ENCODE measurements around the gene THRSP.

DNA sequence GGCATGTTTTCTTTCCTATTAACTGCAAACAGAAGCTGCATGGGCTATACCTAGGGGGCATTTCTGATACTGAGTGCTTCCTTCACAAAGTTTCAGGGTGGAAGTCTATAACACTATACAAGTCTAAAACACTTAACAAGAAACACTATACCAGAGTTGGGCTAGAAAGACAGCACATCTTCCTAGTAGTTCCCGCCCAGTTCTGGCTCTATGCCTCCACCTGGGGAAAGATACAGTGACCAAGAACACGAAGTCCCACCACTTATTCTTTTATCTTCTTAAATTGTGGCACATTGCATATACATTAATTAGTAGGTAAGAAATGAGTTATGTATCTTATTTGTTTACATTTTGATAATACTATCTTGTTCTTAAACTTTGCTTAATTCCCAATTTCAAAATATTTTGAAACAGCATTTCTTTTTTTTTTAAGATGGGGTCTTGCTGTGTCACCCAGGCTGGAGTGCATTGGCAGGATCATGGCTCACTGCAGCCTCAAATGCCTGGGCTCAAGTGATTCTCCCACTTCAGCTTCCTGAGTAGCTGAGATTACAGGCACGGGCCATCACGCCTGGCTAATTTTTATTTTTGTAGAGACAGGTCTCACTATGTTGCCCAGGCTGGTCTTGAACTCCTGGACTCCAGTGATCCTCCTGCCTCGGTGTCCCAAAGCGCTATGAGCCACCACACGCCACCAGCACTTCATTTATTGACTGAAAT lies 34.2 kb downstream of the THRSP start:
- TF ChIP-seq CTCF (conservative IDR thresholded peaks at IDR 0.05; ENCODE audit: low read depth, low read length) (no peak), POLR2A (IDR thresholded peaks at IDR 0.05; ENCODE audit: low read depth, low read length) (no peak), NFE2L2 (IDR thresholded peaks at IDR 0.05; ENCODE audit: low read depth, low read length) (no peak), CHD1 (IDR thresholded peaks at IDR 0.05; ENCODE audit: low read depth, low read length) (no peak), SMC3 (IDR thresholded peaks at IDR 0.05; ENCODE audit: low read depth, low read length) (no peak), CEBPB (IDR thresholded peaks at IDR 0.05; ENCODE audit: low read depth, low read length) (no peak), RCOR1 (IDR thresholded peaks at IDR 0.05; ENCODE audit: insufficient replicate concordance, low read length) (no peak), FOS (IDR thresholded peaks at IDR 0.05; ENCODE audit: low read depth, low read length) (no peak), BHLHE40 (IDR thresholded peaks at IDR 0.05; ENCODE audit: low read depth, low read length) (no peak), MAFK (IDR thresholded peaks at IDR 0.05; ENCODE audit: low read depth, low read length) (no peak)

Measured in IMR-90 (cell line).